HEK293 (cell line): ENCODE results near the gene SACS.
A peak's percentile ranks its signal among the peaks of the same experiment; 100 is the strongest.

Experiments
- CTCF ChIP-seq: fragments of 450-650 bp; formaldehyde crosslinking; IDR thresholded peaks from 2 replicates; pipeline ENCODE4 v1.5.1; 2016; ENCODE audit warnings: missing biosample characterization, missing genetic modification characterization
- GLI4 ChIP-seq: fragments of 450-650 bp; formaldehyde crosslinking; IDR thresholded peaks from 2 replicates; pipeline ENCODE4 v1.5.1; 2016; ENCODE audit warnings: missing biosample characterization, missing genetic modification characterization
- GLIS1 ChIP-seq: fragments of 450-650 bp; formaldehyde crosslinking; IDR thresholded peaks from 2 replicates; pipeline ENCODE4 v1.5.1; 2016; ENCODE audit warnings: missing biosample characterization, missing genetic modification characterization
- IKZF3 ChIP-seq: fragments of 450-650 bp; IDR thresholded peaks from 2 replicates; pipeline ENCODE4 v1.5.0; 2018; ENCODE audit warnings: missing biosample characterization, mild to moderate bottlenecking, missing genetic modification characterization, moderate library complexity
- KLF17 ChIP-seq: fragments of 450-650 bp; formaldehyde crosslinking; IDR thresholded peaks from 2 replicates; pipeline ENCODE4 v1.5.1; 2016; ENCODE audit warnings: missing biosample characterization, missing genetic modification characterization
- PBX3 ChIP-seq: sonication (generic); formaldehyde crosslinking; IDR thresholded peaks from 2 replicates; pipeline ENCODE4 v1.8.1; 2022; ENCODE audit warnings: mild to moderate bottlenecking, moderate library complexity, missing genetic modification reagents
- PRDM6 ChIP-seq: fragments of 450-650 bp; formaldehyde crosslinking; IDR thresholded peaks from 2 replicates; pipeline ENCODE4 v1.5.1; 2017; ENCODE audit warnings: missing biosample characterization, missing genetic modification characterization
- REPIN1 ChIP-seq: fragments of 450-650 bp; formaldehyde crosslinking; IDR thresholded peaks from 2 replicates; pipeline ENCODE4 v1.5.1; 2017; ENCODE audit warnings: missing biosample characterization, missing genetic modification characterization, low read depth
- SCRT2 ChIP-seq: fragments of 450-650 bp; formaldehyde crosslinking; IDR thresholded peaks from 2 replicates; pipeline ENCODE4 v1.5.1; 2016; ENCODE audit warnings: missing biosample characterization, missing genetic modification characterization
- ZBTB26 ChIP-seq: fragments of 450-650 bp; formaldehyde crosslinking; optimal IDR thresholded peaks from 2 replicates; pipeline ENCODE3; 2016; ENCODE audit warnings: missing biosample characterization, mild to moderate bottlenecking, missing genetic modification characterization
- ZFHX2 ChIP-seq: fragments of 450-650 bp; formaldehyde crosslinking; conservative IDR thresholded peaks from 2 replicates; pipeline ENCODE4 v1.5.1; 2016; ENCODE audit warnings: missing biosample characterization, missing genetic modification characterization
- ZNF140 ChIP-seq: fragments of 450-650 bp; formaldehyde crosslinking; IDR thresholded peaks from 2 replicates; pipeline ENCODE4 v1.5.1; 2016; ENCODE audit warnings: missing biosample characterization, missing genetic modification characterization
- ZNF184 ChIP-seq: fragments of 450-650 bp; IDR thresholded peaks from 2 replicates; pipeline ENCODE4 v1.5.1; 2018; ENCODE audit warnings: missing biosample characterization, mild to moderate bottlenecking, missing genetic modification characterization
- ZNF449 ChIP-seq: fragments of 450-650 bp; formaldehyde crosslinking; IDR thresholded peaks from 2 replicates; pipeline ENCODE4 v1.5.1; 2017; ENCODE audit warnings: missing biosample characterization, mild to moderate bottlenecking, missing genetic modification characterization, moderate library complexity
- ZNF488 ChIP-seq: fragments of 450-650 bp; formaldehyde crosslinking; IDR thresholded peaks from 2 replicates; pipeline ENCODE4 v1.5.1; 2016; ENCODE audit warnings: missing biosample characterization, missing genetic modification characterization
- ZNF513 ChIP-seq: fragments of 450-650 bp; IDR thresholded peaks from 2 replicates; pipeline ENCODE4 v1.5.1; 2018; ENCODE audit warnings: missing biosample characterization, missing genetic modification characterization
- ZNF514 ChIP-seq: fragments of 450-650 bp; formaldehyde crosslinking; IDR thresholded peaks from 2 replicates; pipeline ENCODE4 v1.5.1; 2016; ENCODE audit warnings: missing biosample characterization, missing genetic modification characterization
- ZNF530 ChIP-seq: fragments of 450-650 bp; formaldehyde crosslinking; IDR thresholded peaks from 2 replicates; pipeline ENCODE4 v1.5.1; 2016; ENCODE audit warnings: low read depth, missing biosample characterization, missing genetic modification characterization
- ZNF621 ChIP-seq: fragments of 450-650 bp; formaldehyde crosslinking; IDR thresholded peaks from 2 replicates; pipeline ENCODE4 v1.5.1; 2017; ENCODE audit warnings: missing biosample characterization, missing genetic modification characterization
- ZNF626 ChIP-seq: fragments of 450-650 bp; sonication (Bioruptor Pico); formaldehyde crosslinking; IDR thresholded peaks from 2 replicates; pipeline ENCODE4 v1.5.1; 2018; ENCODE audit warnings: missing biosample characterization, missing genetic modification characterization, inconsistent platforms
- ZNF629 ChIP-seq: fragments of 450-650 bp; formaldehyde crosslinking; IDR thresholded peaks from 2 replicates; pipeline ENCODE4 v1.5.1; 2017; ENCODE audit warnings: missing biosample characterization, missing genetic modification characterization
- ZNF658 ChIP-seq: fragments of 450-650 bp; formaldehyde crosslinking; IDR thresholded peaks from 2 replicates; pipeline ENCODE4; 2016; ENCODE audit warnings: missing biosample characterization, missing genetic modification characterization
- ZNF660 ChIP-seq: fragments of 450-650 bp; IDR thresholded peaks from 2 replicates; pipeline ENCODE4 v1.5.1; 2018; ENCODE audit warnings: missing biosample characterization, mild to moderate bottlenecking, missing genetic modification characterization
- ZNF701 ChIP-seq: fragments of 450-650 bp; formaldehyde crosslinking; IDR thresholded peaks from 2 replicates; pipeline ENCODE4 v1.5.1; 2016; ENCODE audit warnings: missing biosample characterization, missing genetic modification characterization
- ZNF830 ChIP-seq: fragments of 450-650 bp; IDR thresholded peaks from 2 replicates; pipeline ENCODE4 v1.5.0; 2018; ENCODE audit warnings: missing biosample characterization, missing genetic modification characterization, low read depth, mild to moderate bottlenecking, moderate library complexity
- ZSCAN16 ChIP-seq: fragments of 450-650 bp; formaldehyde crosslinking; IDR thresholded peaks from 2 replicates; pipeline ENCODE4 v1.5.1; 2016; ENCODE audit warnings: missing biosample characterization, missing genetic modification characterization
- ZSCAN30 ChIP-seq: fragments of 450-650 bp; IDR thresholded peaks from 2 replicates; pipeline ENCODE4 v1.5.1; 2018; ENCODE audit warnings: missing biosample characterization, mild to moderate bottlenecking, missing genetic modification characterization, moderate library complexity

Gene SACS

GRCh38 chr13:23375001-23375971 lies 58.2 kb downstream of the SACS start (continued):
- peak; percentile 50; the same call in 1 of the 2 replicates for TF ChIP-seq CTCF (tag by site-specific recombination)
- TF ChIP-seq ZNF514 (tag by site-specific recombination) = no peak
- peak; percentile 87 for TF ChIP-seq SCRT2 (tag by site-specific recombination)
- peak; percentile 76 for TF ChIP-seq ZFHX2 (tag by site-specific recombination)
- TF ChIP-seq GLIS1 (tag by site-specific recombination) = no peak; the same call in 1 of the 2 replicates
- no peak for TF ChIP-seq ZNF626 (tag by site-specific recombination)
- no peak for TF ChIP-seq ZNF488 (tag by site-specific recombination)
- TF ChIP-seq GLI4 = no peak
- no peak for TF ChIP-seq ZNF629 (tag by site-specific recombination)
- TF ChIP-seq ZNF140 = no peak
- 0 out of 2 replicates have a peak, but pooled peaks have one; percentile 35 for TF ChIP-seq IKZF3 (tag by site-specific recombination)
- TF ChIP-seq ZBTB26 (tag by site-specific recombination) = peak; percentile 78
- TF ChIP-seq ZNF830 (tag by site-specific recombination) = no peak
- no peak for TF ChIP-seq ZSCAN16
- TF ChIP-seq PBX3 = peak; percentile 26; the same call in 1 of the 2 replicates
- no peak for TF ChIP-seq ZNF658 (tag by site-specific recombination)
- TF ChIP-seq ZNF530 = no peak
- TF ChIP-seq PRDM6 = no peak
- TF ChIP-seq ZNF621 = no peak
- no peak for TF ChIP-seq ZNF701
- TF ChIP-seq ZSCAN30 (tag by site-specific recombination) = 0 out of 2 replicates have a peak, but pooled peaks have one; percentile 11
- TF ChIP-seq KLF17 (tag by site-specific recombination) = no peak
- 0 out of 2 replicates have a peak, but pooled peaks have one; percentile 29 for TF ChIP-seq ZNF449 (tag by site-specific recombination)
- TF ChIP-seq ZNF513 (tag by site-specific recombination) = no peak
- 0 out of 2 replicates have a peak, but pooled peaks have one; percentile 26 for TF ChIP-seq ZNF660 (tag by site-specific recombination)
- TF ChIP-seq ZNF184 (tag by site-specific recombination) = no peak
- no peak for TF ChIP-seq REPIN1 (tag by site-specific recombination)
